Central memory CD8-positive, alpha-beta T cell (primary cell): ENCODE measurements around the gene GRIA4.

Source experiments
- ATAC-seq: fragments of 150-1000 bp; cut with Tn5 transposase; replicated peaks from 2 replicates; pipeline ENCODE4 v1.10.0; 2022; ENCODE audit warnings: mild to moderate bottlenecking, moderate FRiP score, moderate number of reproducible peaks; ENCODE audit not compliant: poor library complexity, severe bottlenecking; ENCODE audit errors: extremely low read depth
- DNase-seq, 2 donors: peaks; one replicate each; pipeline ENCODE4 v3.0.0; 2021; ENCODE audit warnings: low spot score in 2 of 2
- H3K27ac Mint-ChIP-seq: one replicate; pipeline ENCODE4 v1.8.0; 2022; ENCODE audit warnings: low read depth, mild to moderate bottlenecking, moderate library complexity, mixed read lengths
- H3K27me3 Mint-ChIP-seq: one replicate; pipeline ENCODE4 v1.8.0; 2022; ENCODE audit warnings: mixed read lengths
- H3K36me3 Mint-ChIP-seq: one replicate; pipeline ENCODE4 v1.8.0; 2022; ENCODE audit warnings: mild to moderate bottlenecking, moderate library complexity, mixed read lengths; ENCODE audit not compliant: insufficient read depth
- H3K4me1 Mint-ChIP-seq: one replicate; pipeline ENCODE4 v1.8.0; 2022; ENCODE audit warnings: mixed read lengths
- H3K4me3 Mint-ChIP-seq: one replicate; pipeline ENCODE4 v1.8.0; 2022; ENCODE audit warnings: mild to moderate bottlenecking, moderate library complexity, mixed read lengths
- H3K9me3 Mint-ChIP-seq: one replicate; pipeline ENCODE4 v1.8.0; 2022; ENCODE audit warnings: mixed read lengths

Gene GRIA4

DNA sequence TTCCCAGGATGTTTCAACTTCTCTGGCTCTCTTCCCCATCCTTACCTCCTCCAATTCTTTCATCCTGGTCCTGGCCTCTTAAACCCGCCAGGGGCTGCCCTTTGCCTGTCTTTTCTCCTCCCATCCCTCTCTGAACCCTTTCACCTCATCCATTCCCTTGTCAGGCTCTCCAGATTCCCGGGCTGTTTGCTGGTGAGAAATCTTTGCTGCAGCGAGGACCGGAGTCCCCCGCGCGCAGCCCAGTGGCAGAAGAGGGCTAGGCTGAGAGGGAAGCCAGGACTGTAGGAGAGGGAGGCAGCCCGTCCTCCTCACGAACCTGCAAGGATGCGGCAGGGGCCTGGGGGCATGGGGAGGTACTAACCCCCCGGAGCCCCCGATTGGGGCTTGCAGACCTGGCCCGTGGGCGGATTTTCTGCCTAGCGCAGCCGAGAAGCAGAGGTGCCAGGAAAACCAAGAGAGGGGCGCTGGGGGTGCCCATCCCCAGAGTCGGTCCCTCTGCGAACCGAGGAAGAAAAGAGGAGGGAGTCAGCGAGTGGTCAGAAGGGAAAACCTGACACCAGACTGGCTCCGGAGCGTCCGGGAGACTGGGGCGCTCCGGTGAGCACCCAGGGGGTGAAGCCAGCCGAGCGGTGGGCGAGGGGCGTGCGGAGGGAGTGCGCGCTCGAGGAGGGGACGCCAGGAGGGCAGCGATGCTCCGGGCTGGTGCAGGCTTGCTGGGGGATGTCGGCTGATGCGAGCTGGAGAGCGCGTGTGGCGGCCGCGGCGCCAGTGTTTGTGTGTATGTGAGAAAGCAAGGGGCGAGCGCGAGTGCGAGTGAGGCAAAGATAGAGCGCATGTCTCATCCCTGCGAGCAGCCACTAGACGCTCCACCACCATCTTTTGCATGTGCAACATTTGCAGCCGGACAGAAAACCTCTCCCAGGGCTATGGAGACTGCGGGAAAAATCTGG lies at the start of gene GRIA4:
Gene GRIA4 (plus strand): TSS at position 242 of the 950 bp plus-strand sequence. CDS start 925 bp downstream, outside the sequence.
- no peak for DNase-seq
- Mint-ChIP-seq H3K27ac (no peak within 1 kb of the TSS), H3K4me1 (peaks cover 9% of the 10 kb centered on the region), H3K4me3 (peak within 1 kb of the TSS; percentile 48), H3K9me3 (peaks cover 5% of the 10 kb centered on the region), H3K36me3 (no peaks in the 10 kb centered on the region), H3K27me3 (peaks cover 40% of the 10 kb centered on the region)
- peak; percentile 17 for ATAC-seq

- Mint-ChIP-seq H3K4me1 (no peaks in the 10 kb centered on the region), H3K27me3 (no peaks in the 10 kb centered on the region), H3K9me3 (no peaks in the 10 kb centered on the region), H3K27ac (no peak overlapping the region), H3K36me3 (no peaks in the 10 kb centered on the region), H3K4me3 (no peak overlapping the region)
- no peak for ATAC-seq
- no peak for DNase-seq
Observed at GRCh38 chr11:105573091-105573490, 36.8 kb upstream of the GRIA4 start.

DNA sequence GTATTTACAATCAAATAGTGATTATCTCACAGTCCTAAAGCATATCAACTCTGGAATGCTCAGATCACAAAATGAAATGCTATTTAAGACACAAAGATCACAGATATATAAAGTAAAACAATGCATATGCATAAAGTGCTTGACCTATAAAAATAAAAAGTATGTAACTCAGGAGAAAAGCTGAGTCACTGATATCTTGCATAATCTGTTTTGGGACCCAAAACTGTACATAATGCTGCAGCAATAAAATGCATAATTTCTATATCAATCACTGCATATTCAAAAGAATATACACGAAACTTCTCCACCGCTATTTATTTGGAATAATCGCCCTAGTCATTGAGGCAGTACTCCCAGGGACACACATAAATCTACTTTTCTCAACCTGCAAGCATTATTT lies 34.9 kb upstream of the GRIA4 start:
- Mint-ChIP-seq H3K9me3 (no peaks in the 10 kb centered on the region), H3K27ac (no peak overlapping the region), H3K36me3 (no peaks in the 10 kb centered on the region), H3K27me3 (no peaks in the 10 kb centered on the region), H3K4me3 (no peak overlapping the region), H3K4me1 (no peaks in the 10 kb centered on the region)
- DNase-seq: no peak
- ATAC-seq: no peak

GRCh38 chr11:105577641-105578040 lies 32.2 kb upstream of the GRIA4 start:
- ATAC-seq (no peak), DNase-seq (no peak)
- no peaks in the 10 kb centered on the region for H3K27me3 Mint-ChIP-seq
- no peak overlapping the region for H3K27ac Mint-ChIP-seq
- H3K4me1 Mint-ChIP-seq: no peaks in the 10 kb centered on the region
- H3K9me3 Mint-ChIP-seq: no peaks in the 10 kb centered on the region
- no peaks in the 10 kb centered on the region for H3K36me3 Mint-ChIP-seq
- H3K4me3 Mint-ChIP-seq: no peak overlapping the region

DNA sequence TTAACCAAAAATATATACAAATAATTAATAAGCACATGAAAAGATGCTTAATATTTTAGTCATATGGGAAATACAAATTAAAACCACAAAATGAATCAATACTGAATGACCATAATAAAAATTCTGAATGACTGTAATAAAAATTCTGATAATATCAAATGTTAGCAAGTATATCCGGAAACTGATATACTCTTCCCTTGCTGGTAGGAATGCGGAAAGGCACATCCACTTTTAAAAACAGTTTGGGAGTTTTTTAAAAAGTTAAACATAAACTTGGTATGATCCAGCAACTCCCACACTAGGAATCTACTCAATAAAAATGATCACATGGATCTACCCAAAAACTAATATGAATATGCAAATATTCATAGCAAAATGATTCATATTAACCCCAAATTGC lies 30.8 kb upstream of the GRIA4 start:
- H3K27ac Mint-ChIP-seq: no peak overlapping the region
- H3K4me3 Mint-ChIP-seq: no peak overlapping the region
- no peaks in the 10 kb centered on the region for H3K36me3 Mint-ChIP-seq
- H3K27me3 Mint-ChIP-seq: no peaks in the 10 kb centered on the region
- ATAC-seq (no peak), DNase-seq (no peak)
- H3K4me1 Mint-ChIP-seq: no peaks in the 10 kb centered on the region
- no peaks in the 10 kb centered on the region for H3K9me3 Mint-ChIP-seq

DNA sequence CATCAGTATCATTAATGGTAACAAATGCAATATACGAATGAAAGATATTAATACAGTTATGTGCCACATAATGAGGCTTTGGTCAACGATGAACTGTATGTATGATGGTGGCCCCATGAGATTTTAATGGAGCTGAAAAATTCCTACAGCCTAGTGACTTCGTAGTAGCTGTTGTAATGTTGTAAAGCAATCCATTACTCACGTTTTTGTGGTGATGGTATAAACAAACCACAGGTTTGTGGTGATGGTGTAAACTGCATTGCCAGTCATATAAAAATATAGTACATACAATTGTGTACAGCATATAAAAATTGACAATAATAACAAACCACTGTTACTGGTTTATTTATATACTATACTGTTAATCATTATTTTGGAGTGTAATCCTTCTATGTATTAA lies 27.4 kb upstream of the GRIA4 start:
- ATAC-seq: no peak
- no peaks in the 10 kb centered on the region for H3K27me3 Mint-ChIP-seq
- H3K9me3 Mint-ChIP-seq: no peaks in the 10 kb centered on the region
- H3K36me3 Mint-ChIP-seq: no peaks in the 10 kb centered on the region
- H3K4me3 Mint-ChIP-seq: no peak overlapping the region
- no peak overlapping the region for H3K27ac Mint-ChIP-seq
- H3K4me1 Mint-ChIP-seq: no peaks in the 10 kb centered on the region
- no peak for DNase-seq

DNA sequence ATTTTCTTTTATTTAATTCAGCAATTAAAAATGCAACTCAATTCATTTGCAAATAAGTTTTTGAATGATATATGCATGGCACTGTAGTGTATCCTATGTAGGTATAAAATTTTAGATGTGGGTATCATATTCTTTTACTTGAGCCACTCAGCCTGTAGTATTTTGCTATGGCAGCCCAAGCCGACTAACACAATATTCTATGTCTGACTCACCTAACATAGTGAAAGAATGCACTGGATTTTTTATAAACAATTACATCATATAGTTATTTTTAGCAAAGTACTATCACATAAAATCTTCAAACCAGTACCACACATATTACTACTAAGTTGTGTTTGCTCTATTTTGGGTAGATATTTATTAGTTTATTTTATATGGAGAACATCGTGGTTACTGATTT lies 21.9 kb upstream of the GRIA4 start:
- ATAC-seq: no peak
- no peak overlapping the region for H3K4me3 Mint-ChIP-seq
- H3K36me3 Mint-ChIP-seq: no peaks in the 10 kb centered on the region
- no peaks in the 10 kb centered on the region for H3K9me3 Mint-ChIP-seq
- H3K27ac Mint-ChIP-seq: no peak overlapping the region
- no peaks in the 10 kb centered on the region for H3K27me3 Mint-ChIP-seq
- H3K4me1 Mint-ChIP-seq: no peaks in the 10 kb centered on the region
- DNase-seq: no peak

GRCh38 chr11:105589346-105589745 lies 20.5 kb upstream of the GRIA4 start:
- ATAC-seq: no peak
- no peak for DNase-seq
- no peaks in the 10 kb centered on the region for H3K9me3 Mint-ChIP-seq

DNA sequence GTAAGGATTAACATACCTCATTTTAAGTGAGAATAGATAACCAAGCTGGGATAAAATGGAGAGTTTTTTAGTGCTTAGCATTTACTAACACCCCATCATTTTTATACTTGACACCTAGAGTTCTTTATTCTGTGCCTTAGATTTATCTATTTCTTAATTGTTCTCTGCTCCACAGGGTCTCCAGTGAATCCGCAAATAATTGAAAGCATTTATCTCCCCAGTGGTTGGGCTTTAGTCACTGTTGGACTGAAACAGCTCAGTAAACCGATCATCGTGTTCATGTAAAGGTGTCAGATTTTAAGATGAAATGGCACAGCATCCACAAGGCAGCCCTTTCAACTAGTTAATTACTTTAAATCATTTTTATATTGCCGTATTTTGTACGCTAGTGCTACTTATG lies 17.8 kb upstream of the GRIA4 start:
- DNase-seq: no peak
- ATAC-seq: no peak
- Mint-ChIP-seq H3K27me3 (no peaks in the 10 kb centered on the region), H3K27ac (no peak overlapping the region), H3K4me1 (no peaks in the 10 kb centered on the region), H3K36me3 (no peaks in the 10 kb centered on the region), H3K4me3 (no peak overlapping the region), H3K9me3 (no peaks in the 10 kb centered on the region)

More at GRCh38 chr11:105589346-105589745, 20.5 kb upstream of the GRIA4 start:
- no peaks in the 10 kb centered on the region for H3K27me3 Mint-ChIP-seq
- no peak overlapping the region for H3K4me3 Mint-ChIP-seq
- no peaks in the 10 kb centered on the region for H3K36me3 Mint-ChIP-seq
- no peak overlapping the region for H3K27ac Mint-ChIP-seq
- H3K4me1 Mint-ChIP-seq: no peaks in the 10 kb centered on the region

- no peaks in the 10 kb centered on the region for H3K27me3 Mint-ChIP-seq
- H3K9me3 Mint-ChIP-seq: no peaks in the 10 kb centered on the region
- DNase-seq (no peak), ATAC-seq (no peak)
- H3K4me3 Mint-ChIP-seq: no peak overlapping the region
- peaks cover 2% of the 10 kb centered on the region for H3K36me3 Mint-ChIP-seq
- no peak overlapping the region for H3K27ac Mint-ChIP-seq
- no peaks in the 10 kb centered on the region for H3K4me1 Mint-ChIP-seq
Observed at GRCh38 chr11:105598371-105598770, 11.5 kb upstream of the GRIA4 start.

DNA sequence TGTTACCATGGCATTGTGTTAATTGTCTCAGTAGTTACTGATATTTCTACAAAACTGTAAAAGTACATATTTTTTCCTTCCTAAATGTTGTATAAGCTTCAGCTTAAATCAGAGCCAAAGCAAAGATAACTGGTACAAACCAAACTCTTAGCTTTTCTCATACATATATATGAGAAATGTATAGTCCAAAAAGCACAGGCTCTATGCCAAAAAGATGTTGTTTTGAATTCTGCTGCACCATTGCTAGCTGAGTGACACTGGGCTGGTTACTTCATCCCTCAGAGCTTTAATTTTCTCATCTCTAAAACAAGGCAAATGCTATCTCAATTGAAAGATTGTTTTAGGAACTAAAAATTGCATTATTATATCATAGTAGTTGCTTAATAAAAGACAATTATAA lies 6.7 kb upstream of the GRIA4 start:
- DNase-seq: no peak
- no peak for ATAC-seq
- H3K27me3 Mint-ChIP-seq: no peaks in the 10 kb centered on the region
- H3K4me1 Mint-ChIP-seq: no peaks in the 10 kb centered on the region
- peaks cover 5% of the 10 kb centered on the region for H3K9me3 Mint-ChIP-seq
- no peak overlapping the region for H3K27ac Mint-ChIP-seq
- H3K36me3 Mint-ChIP-seq: no peaks in the 10 kb centered on the region
- H3K4me3 Mint-ChIP-seq: no peak overlapping the region

GRCh38 chr11:105609341-105609781 lies 512 bp upstream of the GRIA4 start:
- no peak overlapping the region for H3K27ac Mint-ChIP-seq
- DNase-seq (no peak), ATAC-seq (no peak)
- peaks cover 5% of the 10 kb centered on the region for H3K9me3 Mint-ChIP-seq
- peaks cover 40% of the 10 kb centered on the region for H3K27me3 Mint-ChIP-seq
- peak overlapping the region; percentile 48 for H3K4me3 Mint-ChIP-seq
- no peaks in the 10 kb centered on the region for H3K36me3 Mint-ChIP-seq
- peaks cover 9% of the 10 kb centered on the region for H3K4me1 Mint-ChIP-seq

GRCh38 chr11:105610871-105611571 lies 1.1 kb downstream of the GRIA4 start:
- ATAC-seq (no peak), DNase-seq (no peak)
- Mint-ChIP-seq H3K9me3 (peaks cover 1% of the 10 kb centered on the region), H3K4me1 (peaks cover 9% of the 10 kb centered on the region), H3K27ac (no peak overlapping the region), H3K27me3 (peaks cover 40% of the 10 kb centered on the region), H3K36me3 (no peaks in the 10 kb centered on the region), H3K4me3 (peak overlapping the region; percentile 48)
